HG03095 (cell line): Measurements from ENCODE around the gene HIVEP3.

Source experiments
- ATAC-seq: cut with Tn5 transposase; IDR thresholded peaks from one replicate; pipeline ENCODE4 v1.9.1; 2021; ENCODE audit warnings: moderate library complexity; ENCODE audit not compliant: unreplicated experiment

HIVEP3 gene

DNA sequence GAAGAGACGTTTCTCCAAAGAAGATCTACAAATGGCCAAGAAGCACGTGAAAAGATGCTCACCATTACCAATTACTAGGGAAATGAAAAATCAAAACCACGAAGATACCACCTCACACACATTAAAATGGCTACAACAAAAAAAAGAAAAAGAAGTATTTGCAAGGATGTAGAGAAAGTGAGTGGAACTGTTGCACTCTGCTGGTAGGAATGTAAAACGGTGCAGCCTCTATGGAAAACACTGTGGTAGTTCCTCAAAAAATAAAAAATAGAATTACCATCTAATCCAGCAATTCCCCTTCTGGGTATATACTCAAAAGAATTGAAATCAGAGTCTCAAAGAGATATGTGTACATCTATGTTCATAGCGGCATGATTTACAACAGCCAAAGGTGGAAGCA, 318.8 kb downstream of the HIVEP3 start:
- no peak for ATAC-seq

DNA sequence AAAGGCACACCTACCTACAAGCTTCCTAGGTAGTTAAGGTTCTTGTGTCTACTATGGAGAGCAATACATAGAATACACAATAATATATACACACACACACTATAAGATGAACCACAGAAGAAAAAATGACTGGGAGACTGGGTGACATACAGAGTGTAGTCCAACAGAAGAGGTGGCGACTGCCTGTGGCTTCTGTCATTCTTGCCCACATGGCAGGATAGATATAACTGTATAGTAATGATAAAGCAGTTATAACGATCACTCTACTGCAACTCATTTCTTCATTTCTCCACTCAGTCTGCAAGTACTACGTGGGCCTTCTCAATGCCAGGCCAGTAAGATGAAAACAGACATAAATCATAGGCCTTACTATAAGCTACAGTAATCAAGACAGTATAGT, 320.4 kb downstream of the HIVEP3 start:
- no peak for ATAC-seq

DNA sequence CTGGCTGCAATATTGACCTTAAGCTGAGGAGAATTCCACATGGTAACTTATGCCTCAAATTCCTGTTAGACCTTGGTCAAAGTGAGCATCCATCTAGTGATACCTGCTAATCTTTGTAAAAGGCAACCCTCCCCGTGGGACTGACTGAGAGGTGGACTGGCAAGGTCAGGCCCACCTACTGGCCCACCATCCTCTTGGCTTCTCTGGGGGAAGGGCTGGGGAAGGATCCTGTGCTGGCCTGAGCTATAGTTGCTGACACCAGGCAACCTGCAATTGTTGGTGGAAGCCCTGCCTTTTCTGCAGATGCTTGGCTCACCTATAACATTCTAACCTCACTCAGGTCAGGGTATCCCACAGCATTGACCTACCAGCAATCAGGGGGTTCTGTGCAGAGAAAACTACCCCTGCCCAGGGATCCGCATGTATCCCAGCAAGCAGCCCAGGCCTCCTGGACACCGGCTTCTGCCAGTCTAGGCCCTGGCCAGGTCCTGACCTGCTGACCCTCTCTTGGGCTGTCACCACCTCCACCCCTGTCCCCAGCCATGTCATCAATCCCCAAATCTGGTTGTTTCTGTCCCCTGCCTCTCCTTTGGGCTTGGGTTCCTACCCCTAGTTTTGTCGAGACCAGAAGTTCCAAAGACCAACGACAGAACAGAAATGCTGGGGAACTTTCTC, 326.1 kb downstream of the HIVEP3 start:
- ATAC-seq = no peak

DNA sequence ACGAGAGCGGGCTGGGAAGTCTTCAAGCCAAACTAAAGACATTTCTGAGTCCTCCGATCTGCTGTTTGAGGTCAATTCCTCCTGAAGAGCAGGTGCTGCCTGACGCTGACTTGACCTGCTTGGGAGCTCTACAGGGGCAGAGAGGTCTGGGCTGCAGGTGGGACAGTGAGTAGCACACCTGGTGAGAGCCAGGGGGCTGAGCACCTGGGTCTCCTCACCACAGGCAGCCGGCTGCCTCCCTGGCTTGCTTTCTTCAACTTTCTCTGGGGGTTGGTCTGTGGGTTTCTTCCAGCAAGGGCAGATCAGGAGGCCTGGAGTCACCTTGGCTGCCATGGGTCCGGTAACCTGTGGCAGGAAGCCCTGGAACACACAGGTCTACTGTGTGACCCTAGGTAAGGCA, 326.8 kb downstream of the HIVEP3 start:
- no peak for ATAC-seq

DNA sequence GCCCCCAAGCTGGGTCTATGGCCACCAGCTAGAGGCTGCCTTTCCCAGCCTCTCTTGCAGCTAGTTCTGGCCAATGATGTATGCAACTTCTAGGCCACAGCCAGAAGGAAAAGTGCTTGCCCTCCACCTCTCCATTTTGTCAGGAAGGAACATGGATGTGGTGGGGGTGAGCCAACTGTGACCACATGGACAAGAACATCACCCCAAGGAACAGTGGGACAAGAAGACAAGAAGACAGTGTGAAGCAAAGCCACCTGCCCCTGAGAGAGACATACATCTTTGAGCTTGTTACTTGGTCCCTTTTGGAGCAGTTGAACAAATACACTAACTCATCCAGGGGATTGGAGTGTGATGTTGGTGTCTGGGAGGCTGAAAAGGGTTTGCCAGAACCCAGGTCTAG, 328.4 kb downstream of the HIVEP3 start:
- ATAC-seq = no peak

DNA sequence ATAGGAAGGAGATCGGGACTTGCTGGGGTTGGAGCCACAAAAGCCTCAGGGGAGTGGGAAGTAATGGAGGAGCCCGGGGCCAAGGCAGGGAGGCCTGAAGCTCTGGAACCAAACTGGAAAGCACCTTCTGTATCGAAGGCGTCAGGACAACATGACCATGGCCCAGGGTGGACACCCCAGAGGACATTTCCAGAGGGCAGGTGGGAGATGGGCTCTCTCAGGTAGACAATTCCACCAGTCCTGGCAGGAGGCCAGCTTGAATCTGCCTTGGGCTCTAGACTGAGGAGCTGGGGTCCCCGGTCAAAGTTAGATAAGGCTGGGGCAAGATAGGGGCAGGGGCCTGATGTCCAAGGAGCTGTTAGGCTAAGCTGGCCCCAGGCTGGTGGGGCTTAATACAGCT, 329.3 kb downstream of the HIVEP3 start:
- no peak for ATAC-seq

DNA sequence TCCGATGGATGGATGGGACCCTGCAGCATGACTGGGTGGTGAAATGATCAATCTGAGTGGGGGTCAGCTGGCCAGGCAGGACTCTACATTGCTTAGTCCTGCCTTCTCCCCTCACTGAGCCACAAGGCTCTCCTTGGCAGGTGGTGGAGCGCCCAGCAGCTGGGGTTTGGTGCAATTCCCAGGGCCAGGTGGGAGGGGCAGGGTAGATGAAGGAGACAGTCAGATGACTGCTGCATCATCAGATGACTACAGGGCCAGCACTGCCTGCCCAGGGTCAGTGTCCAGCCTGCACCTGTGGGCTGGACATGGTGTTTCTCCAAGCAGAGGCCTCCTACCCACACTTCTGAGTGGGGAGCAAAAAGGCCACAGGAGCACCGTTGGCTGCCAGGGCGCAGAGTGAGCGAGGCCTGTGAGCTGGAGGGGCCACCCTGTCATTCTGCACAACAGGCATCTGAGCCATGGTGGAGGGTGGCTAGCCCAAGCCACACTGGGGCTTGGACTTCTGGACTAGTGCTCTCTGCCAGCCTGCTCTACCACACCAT, 330.3 kb downstream of the HIVEP3 start:
- ATAC-seq = no peak

DNA sequence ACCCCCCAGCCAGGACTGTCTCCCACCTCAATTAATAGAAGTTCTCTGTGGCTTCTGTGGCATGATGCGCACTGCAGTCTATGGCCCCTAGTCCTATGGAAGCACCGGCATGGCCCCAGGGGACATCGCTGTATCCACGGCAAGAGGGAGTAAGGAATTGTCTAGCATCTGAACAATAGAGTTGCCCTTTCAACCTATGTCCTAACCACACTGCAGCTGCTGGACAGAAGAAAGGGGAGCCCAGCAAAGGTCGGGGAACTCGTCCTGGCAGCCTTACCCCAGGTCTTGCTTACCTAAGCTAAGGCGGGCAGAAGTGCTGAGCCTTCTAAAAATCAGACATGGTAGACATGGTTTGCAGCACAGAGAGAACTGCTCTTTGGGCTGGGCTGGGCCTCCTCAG, 330.9 kb downstream of the HIVEP3 start:
- no peak for ATAC-seq

DNA sequence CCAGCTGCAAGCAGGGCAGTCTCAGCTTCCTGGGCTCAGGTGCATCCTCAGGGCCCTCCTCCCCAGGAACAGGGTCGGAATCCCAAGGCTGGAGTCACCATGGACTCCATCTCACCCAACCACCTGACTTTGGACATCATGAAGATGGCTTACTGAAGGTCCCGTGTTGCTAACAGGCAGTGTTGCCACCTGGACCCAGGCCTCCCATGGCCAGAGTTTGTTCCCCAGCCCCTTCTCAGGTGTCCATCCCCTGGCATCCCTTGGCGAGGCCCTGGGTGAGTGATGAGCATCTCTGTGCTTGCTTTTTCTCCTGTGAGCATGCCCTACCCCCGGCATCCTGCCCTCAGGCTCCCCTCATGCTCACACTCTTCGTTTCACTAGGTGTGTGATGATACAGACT, 332.5 kb downstream of the HIVEP3 start:
- ATAC-seq = no peak

DNA sequence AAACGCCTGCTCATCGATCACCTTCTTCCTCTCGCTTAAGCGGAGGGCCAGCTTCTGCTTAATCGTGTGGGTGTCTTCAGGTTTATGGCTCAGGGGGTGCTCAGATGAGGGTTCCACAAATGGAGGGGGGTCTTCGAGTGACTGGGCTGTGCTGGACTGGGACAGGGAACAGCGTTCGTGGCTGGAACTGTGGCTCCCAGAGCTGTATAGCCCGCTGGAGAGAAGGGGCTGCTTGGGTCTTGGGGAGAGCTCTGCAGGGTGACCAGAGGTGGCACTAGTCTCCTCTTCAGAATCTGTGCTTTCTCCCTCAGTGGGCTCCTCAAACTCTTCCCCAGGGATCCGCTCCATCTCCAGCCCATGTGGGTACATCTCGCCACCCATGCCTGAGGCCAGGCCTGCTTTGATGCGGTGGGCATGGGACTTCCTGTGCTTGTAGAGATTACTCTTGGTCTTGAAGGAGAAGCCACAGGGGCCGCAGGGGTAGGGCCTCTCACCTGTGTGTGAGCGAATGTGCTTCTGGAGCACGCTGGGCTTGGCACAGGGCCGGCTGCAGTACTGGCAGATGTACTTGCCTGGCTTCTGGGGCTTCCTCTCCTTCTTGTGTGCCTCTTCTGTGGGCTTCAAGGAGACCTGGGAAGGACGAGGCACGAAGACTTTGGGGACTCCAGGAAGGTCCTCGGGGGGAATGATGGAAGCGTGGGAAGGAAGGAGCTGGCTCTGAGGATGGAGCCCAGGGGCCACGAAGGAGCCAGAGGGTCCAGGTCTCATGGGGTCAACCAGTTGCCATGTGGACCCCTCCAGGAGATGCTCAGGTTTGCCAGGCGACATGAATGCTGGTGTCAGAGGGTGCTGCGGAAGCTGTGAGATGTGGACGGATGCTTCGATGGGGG, 334.8 kb downstream of the HIVEP3 start:
- no peak for ATAC-seq

DNA sequence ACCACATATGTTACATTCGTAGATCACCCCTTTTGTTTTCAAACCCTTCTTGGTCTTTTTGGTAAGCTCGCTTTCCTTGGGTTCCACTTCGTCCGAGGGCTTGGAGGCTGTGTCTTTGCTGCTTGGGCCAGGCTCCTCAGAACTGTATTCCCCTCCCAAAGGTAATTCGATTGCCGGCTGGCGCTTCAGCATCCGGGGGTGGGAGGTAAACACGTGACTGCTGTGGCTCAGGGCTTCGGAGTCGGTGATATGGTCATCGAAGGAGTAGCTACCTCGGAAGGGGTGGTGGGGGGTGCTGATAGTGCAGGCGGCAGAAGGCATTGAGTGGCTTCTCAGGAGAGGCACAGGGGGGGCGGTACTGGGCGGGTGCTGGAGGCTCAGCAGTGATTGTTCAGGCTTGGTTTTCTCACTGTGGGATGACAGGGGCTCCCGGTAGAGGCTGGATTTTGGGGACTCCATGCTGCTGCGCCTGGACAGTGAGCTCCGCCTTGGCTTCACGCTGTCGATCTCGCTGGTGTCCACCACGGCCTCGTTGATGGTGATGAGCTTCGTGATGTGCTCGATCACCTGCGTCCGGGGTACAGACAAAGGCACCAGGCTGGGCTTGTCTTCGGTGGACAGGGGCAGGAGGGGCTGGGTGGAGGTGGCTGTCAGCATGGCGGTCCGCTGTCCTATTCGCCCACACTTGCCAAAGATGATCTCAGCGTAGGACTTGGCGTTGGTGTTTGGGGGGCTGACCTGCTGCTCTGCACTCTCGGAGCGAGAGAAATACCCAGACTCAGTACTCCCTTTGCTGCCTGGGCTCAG, 335.7 kb downstream of the HIVEP3 start:
- ATAC-seq = no peak

DNA sequence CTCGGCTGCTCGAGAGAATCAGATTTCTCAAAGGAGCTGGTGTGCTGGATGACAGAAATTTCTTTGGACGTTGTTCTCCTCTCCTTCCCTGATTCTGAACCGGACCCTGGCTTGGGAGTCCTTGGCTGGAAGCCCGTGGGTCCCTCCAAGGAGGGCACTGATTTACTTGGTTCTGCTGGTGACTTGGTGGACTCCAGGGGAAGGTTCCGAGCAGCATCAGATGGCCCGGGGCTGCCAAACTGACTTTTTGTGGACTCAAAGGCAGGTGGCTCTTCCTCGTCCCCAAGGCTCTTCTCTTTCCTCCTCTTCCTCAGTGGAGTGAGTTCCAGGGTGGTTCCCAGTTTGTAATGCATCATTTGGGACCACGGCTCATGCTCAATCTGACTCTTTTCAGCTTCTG, 336.4 kb downstream of the HIVEP3 start:
- no peak for ATAC-seq

DNA sequence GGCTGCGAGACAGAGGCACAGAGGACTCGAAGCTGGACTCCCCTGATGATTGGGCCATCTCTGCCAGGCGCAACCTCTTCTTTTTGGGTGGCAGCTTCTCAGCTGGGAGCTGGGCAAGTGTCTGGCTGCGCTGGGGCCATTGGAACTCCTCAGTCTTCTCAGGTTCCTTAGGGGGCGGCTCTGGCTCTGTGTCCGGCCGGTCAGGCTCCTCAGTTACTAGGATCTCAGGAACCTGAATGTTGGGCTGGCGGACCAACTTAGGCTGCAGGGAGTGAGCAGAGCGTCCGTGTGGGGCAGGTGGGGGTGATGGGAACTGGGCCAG, 336.8 kb downstream of the HIVEP3 start:
- ATAC-seq = no peak

DNA sequence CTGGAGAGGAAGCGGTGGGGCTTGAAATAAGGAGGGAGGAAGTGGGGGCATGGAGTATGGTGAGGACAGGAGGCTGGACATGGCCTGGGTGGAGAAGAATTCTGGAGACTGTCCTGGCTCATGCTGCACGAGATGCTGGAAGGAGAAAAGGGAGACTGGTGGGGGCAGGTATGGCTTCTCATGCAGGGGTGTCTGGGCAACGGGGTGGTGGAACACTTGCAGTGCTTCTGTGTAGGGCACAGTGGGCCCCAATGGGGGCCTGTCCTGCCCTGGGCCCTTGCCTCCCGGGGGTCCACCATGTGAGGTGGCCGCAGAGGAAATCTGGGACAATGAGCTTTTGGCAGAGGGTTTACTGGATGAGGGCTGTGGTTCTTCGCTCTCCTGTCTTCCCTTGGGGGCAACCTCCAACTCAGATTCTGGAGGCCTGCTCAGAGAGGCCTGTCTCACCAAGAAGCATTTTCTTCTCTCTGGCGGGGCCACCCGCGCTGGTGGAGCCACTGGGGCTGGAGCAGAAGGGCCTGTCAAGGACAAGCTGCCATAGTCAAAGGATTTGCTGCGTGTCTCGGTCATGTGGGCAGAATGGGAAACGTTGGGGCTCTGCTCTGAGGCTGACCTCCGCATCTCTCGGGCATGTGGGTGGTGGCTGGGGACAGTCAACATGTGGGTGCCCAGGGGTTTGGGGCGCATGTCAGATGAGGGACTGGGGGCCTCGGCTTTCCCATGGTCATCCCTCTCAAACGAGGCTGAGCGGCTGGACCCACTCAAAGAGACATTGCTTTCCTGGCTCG, 337.3 kb downstream of the HIVEP3 start:
- no peak for ATAC-seq

DNA sequence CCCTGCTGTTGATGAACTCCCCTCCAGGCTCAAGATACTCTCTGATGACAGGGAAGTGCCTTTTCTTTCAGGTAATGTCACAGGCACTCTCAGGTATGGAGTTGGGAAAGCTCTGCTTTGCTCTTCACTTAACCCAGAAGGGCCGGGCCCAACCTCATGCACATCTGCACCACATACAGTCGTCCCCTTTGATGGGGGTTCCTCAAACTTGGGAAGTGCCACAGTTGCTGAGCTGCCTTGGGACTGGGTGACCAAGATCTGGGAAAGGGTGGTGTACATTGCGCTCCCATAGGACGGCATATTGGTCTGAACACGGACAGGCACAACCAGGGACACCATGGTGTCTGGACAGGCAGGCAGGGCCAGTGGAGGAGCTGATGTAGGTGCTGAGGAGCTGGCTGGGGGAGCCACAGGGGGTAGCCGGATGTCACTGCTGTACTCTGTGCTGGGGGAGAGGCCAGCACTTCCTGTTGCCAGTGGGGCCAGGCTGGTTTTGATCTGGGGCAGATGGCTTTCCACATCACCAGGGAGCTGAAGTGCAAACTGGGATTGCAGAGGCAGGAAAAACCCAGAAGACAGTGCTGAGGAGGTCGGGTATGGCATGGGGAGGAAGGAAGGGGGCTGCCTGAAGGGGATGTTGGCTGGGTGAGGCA, 338.1 kb downstream of the HIVEP3 start:
- ATAC-seq = no peak

DNA sequence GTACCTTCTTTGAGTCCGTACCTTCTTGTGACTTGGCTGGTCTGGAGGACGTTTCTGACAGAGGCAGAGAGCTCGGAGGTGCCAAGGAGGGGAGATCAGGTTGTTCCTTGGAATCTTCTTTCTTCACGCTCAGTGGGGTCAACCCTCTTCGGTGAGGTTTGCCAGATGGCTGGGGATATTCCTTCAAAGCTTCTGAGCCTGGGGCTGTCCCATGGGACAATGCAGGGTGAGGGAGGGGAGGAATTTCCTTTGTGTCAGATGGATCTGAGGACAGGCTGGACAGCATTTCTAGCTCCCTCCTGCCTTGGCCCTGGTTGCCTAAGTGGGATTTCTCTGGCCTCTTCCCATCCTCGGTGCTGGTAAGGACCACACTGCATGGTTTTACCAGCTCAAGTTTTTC, 338.7 kb downstream of the HIVEP3 start:
- no peak for ATAC-seq

DNA sequence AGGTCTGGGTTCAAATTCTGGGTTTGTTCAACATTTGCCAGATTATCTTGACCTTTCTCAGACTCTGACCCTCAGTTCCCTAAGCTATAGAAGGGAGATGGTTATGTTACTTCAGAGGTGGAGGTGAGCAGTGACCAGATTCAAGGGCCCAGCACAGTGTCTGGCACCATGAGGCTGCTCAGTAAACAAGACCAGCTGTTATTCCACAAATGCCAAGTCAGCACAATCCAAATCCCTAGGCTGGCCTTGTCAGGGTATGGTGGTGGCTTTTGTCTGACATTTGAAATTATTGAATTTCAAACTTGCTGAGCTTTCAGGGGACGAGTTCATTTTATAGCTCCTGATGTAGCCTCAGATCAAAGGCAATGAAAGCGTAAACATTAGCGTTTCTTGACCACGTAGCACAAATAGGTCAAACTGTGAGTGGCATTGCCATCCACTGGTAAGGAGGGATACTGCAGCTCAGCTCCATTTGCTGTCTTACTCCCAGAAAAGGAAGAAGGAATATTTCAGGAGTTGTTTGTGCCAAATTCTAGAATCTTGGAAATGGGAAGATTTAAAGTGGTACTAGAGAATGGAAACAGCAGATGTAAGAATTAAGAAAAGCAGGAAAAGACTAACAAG, 339.9 kb downstream of the HIVEP3 start:
- ATAC-seq = no peak

DNA sequence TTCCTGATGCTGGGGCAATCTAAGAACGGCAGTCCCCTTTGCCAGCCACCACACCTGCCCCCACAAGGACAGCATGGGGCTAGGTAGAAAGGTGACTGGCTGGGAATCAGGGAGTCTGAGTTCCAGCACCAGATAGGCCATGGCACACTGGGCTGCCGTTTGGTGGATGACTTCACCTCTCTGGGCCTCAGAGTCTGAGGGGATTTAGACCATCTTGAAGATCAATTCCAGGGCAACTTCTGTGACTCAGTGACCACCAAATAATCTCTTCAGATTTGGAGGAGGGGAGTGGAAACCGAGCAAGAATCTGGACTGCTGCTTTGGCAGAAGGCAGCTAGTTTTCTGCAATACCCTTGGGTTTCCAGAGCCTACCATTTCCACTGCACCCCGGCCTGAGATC, 342.1 kb downstream of the HIVEP3 start:
- no peak for ATAC-seq

DNA sequence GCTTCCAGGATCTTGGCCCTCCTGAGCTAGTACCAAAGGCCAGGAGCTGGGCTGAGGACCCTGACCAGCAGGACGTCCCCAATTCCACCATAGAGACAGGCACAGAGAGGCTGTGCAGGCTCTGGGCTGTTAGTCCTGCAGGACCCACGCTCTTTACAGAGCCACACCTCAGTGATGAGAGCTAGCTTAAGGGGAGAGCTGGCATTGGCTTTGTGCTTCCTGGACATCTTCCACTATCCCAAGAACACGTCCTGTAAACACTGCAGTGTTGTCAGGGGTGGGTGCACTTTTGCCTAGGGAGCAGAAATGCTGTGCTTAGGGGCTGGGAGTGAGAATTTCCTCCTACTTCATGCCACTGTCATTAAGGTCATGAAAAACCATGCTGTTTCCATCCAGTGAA, 342.5 kb downstream of the HIVEP3 start:
- no peak for ATAC-seq

DNA sequence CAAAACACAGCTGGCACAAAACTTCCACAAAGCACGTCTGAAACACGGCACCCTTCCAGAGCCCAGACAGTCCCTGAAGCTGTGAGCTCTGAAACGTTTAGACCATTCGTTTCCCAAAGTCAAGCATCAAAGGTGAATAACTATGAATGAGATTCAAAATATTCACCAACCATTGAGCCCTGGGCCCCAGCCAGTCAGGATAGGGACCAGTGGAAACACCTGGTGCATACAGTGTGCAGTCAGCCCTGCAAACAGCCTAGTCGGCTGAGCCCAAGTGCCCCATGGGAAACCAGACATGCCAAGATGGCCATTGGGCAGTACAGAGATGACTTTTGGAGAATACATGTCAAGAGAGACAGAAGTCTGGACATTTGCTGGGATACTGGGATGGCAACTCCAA, 343.9 kb downstream of the HIVEP3 start:
- ATAC-seq = no peak
